Neural cell (in vitro differentiated cells): ENCODE data around the gene IL12RB1. TPM values are rescaled to one million over a fixed set of nuclear protein-coding genes. Genes with fewer than 3 reads are reported as not detected.

Source experiments
- H2AFZ ChIP-seq: fragments of 200-600, 300-800 bp; sonication (generic), shearing (Covaris generic); 2 replicates; pipeline ENCODE4 v1.6.0; 2014; ENCODE audit warnings: low read depth, mild to moderate bottlenecking, antibody characterized with exemption, low read length, moderate library complexity
- H3F3A ChIP-seq: fragments of 200-600 bp; shearing (Covaris generic); 2 replicates; pipeline ENCODE4 v1.6.1; 2016; ENCODE audit warnings: mild to moderate bottlenecking, moderate library complexity, mixed read lengths, antibody characterized with exemption, low read length; ENCODE audit not compliant: insufficient read depth, poor library complexity, severe bottlenecking
- H3K27ac ChIP-seq: fragments of 200-600, 300-800 bp; sonication (generic), shearing (Covaris generic); 2 replicates; pipeline ENCODE4 v1.5.1; 2014; ENCODE audit warnings: mild to moderate bottlenecking, low read length, moderate library complexity
- H3K27me3 ChIP-seq: fragments of 300-800, 200-600 bp; sonication (generic), shearing (Covaris generic); 2 replicates; pipeline ENCODE4 v1.6.0; 2014; ENCODE audit warnings: mild to moderate bottlenecking, low read depth, low read length, moderate library complexity; ENCODE audit not compliant: insufficient read depth
- H3K36me3 ChIP-seq: fragments of 300-800, 200-600 bp; sonication (generic), shearing (Covaris generic); 2 replicates; pipeline ENCODE4 v1.5.1; 2014; ENCODE audit warnings: mild to moderate bottlenecking, antibody characterized with exemption, low read length, moderate library complexity; ENCODE audit not compliant: insufficient read depth
- H3K4me2 ChIP-seq: fragments of 300-800, 200-600 bp; sonication (generic), shearing (Covaris generic); 2 replicates; pipeline ENCODE4 v1.6.0; 2014; ENCODE audit warnings: mild to moderate bottlenecking, low read length
- H3K4me3 ChIP-seq: fragments of 300-800, 200-600 bp; sonication (generic), shearing (Covaris generic); 2 replicates; pipeline ENCODE4 v1.5.1; 2014; ENCODE audit warnings: mild to moderate bottlenecking, low read length, moderate library complexity
- H3K79me2 ChIP-seq: fragments of 200-600 bp; shearing (Covaris generic); replicated peaks from 2 replicates; pipeline ENCODE4 v1.6.0; 2014; ENCODE audit warnings: mild to moderate bottlenecking, low read length, moderate library complexity; ENCODE audit not compliant: insufficient read depth
- H3K9ac ChIP-seq: fragments of 300-800, 200-600 bp; sonication (generic), shearing (Covaris generic); 2 replicates; pipeline ENCODE4 v1.6.1; 2016; ENCODE audit warnings: mild to moderate bottlenecking, low read length, mixed read lengths
- H3K9me2 ChIP-seq: fragments of 200-600 bp; shearing (Covaris generic); 2 replicates; pipeline ENCODE4 v1.6.1; 2016; ENCODE audit warnings: mild to moderate bottlenecking, low read length, mixed read lengths; ENCODE audit not compliant: insufficient read depth
- H3K9me3 ChIP-seq: fragments of 200-600, 300-800 bp; sonication (generic), shearing (Covaris generic); 2 replicates; pipeline ENCODE4 v1.6.1; 2016; ENCODE audit warnings: mild to moderate bottlenecking, mixed run types, low read length, moderate library complexity, mixed read lengths
- H4K20me1 ChIP-seq: fragments of 200-600 bp; shearing (Covaris generic); 2 replicates; pipeline ENCODE4 v1.6.1; 2016; ENCODE audit warnings: mild to moderate bottlenecking, mixed run types; ENCODE audit not compliant: insufficient read depth
- EP300 ChIP-seq: fragments of 450-650 bp; conservative IDR thresholded peaks from 2 replicates; pipeline ENCODE4 v1.6.1; 2014; ENCODE audit warnings: antibody characterized with exemption, mild to moderate bottlenecking, moderate library complexity; ENCODE audit not compliant: poor library complexity, severe bottlenecking
- EZH2 ChIP-seq: fragments of 200-600, 300-800 bp; shearing (Covaris generic), sonication (generic); IDR thresholded peaks from 2 replicates; pipeline ENCODE4 v1.6.1; 2014; ENCODE audit warnings: antibody characterized with exemption, low read length, borderline replicate concordance, mild to moderate bottlenecking; ENCODE audit not compliant: insufficient read depth, poor library complexity, severe bottlenecking
- MXI1 ChIP-seq: fragments of 450-650 bp; conservative IDR thresholded peaks from 2 replicates; pipeline ENCODE4 v1.6.1; 2014; ENCODE audit warnings: antibody characterized with exemption, mild to moderate bottlenecking; ENCODE audit not compliant: poor library complexity, severe bottlenecking
- POLR2AphosphoS5 ChIP-seq: IDR thresholded peaks from 2 replicates; pipeline ENCODE4 v1.6.1; 2012
- RAD21 ChIP-seq: fragments of 450-650 bp; conservative IDR thresholded peaks from 2 replicates; pipeline ENCODE4 v1.6.1; 2014; ENCODE audit warnings: antibody characterized with exemption, mild to moderate bottlenecking, moderate library complexity
- SMC3 ChIP-seq: fragments of 450-650 bp; conservative IDR thresholded peaks from 2 replicates; pipeline ENCODE4 v1.6.1; 2014; ENCODE audit warnings: antibody characterized with exemption, mild to moderate bottlenecking, moderate library complexity; ENCODE audit not compliant: poor library complexity
- TAF1 ChIP-seq: IDR thresholded peaks from 2 replicates; pipeline ENCODE4 v1.6.1; 2012; ENCODE audit warnings: low read depth
- polyA plus RNA-seq: library from polyadenylated mRNA; depleted of rRNA; stranded (reverse); fragments of >200 nt; gene quantifications from 2 replicates; pipeline ENCODE4 v1.2.3, GENCODE V29; 2014
- TF ChIP-seq, protein P1 (sequence below): fragments of 450-650 bp; IDR thresholded peaks from 2 replicates; pipeline ENCODE4 v1.5.1; 2014; ENCODE audit warnings: antibody characterized with exemption, mild to moderate bottlenecking, moderate library complexity; ENCODE audit not compliant: poor library complexity, severe bottlenecking
- TF ChIP-seq, protein P2 (sequence below): IDR thresholded peaks from 2 replicates; pipeline ENCODE4 v1.6.1; 2012; ENCODE audit warnings: borderline replicate concordance

The IL12RB1 gene
- polyA plus RNA-seq, 1 donor from 2014 or later, result not detected

DNA sequence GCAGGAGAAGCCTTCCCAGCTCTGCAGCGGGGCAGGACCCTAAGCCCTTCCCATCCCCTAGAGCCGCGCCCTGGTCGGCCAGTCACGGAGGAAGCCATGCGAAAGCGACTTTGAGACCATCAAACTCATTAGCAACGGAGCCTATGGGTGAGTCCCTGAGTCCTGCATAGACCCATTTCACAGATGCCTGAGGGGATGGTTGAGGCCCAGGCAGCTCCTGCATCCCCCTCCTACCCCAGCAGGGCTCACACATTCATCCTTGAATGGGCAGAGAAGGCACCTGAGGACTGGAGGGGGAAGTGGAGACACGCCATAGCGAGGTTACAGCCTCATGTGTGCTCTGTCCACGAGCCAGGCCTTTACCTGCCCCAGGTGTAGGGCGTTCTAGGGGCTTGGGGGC lies 42.1 kb upstream of the IL12RB1 start:
- H2AFZ ChIP-seq, result no peak overlapping the region
- TF ChIP-seq TAF1 (no peak), POLR2AphosphoS5 (no peak), MXI1 (no peak)
- no peak overlapping the region for H3K4me3 ChIP-seq
- H3K27me3 ChIP-seq, result no peaks in the 10 kb centered on the region
- H3K27ac ChIP-seq, result no peak overlapping the region
- H4K20me1 ChIP-seq, result no peaks in the 10 kb centered on the region
- no peaks in the 10 kb centered on the region for H3K79me2 ChIP-seq
- no peak overlapping the region for H3K9ac ChIP-seq
- no peaks in the 10 kb centered on the region for H3F3A ChIP-seq
- no peaks in the 10 kb centered on the region for H3K9me2 ChIP-seq
- no peaks in the 10 kb centered on the region for H3K36me3 ChIP-seq
- no peak overlapping the region for H3K4me2 ChIP-seq
- no peaks in the 10 kb centered on the region for H3K9me3 ChIP-seq

DNA sequence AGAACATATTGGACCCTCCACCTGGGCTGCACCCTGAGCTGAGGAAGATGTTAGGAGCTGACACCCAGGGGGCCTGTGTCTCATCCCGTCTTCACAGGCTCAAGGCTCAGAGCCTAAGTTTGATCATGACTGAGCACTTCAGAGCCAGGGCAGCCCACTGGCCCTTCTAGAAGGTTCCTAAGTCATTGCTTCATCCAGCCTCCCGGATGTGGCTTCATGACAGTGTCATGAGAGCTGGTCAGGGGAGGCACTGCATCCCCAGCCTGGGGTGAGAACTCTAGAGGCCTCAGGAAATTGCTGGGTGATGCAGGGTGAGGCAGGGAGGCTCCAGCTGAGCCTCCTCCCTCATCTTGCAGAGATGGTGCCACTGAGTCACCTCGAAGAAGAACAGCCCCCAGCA lies 41.3 kb upstream of the IL12RB1 start:
- H3K27ac ChIP-seq, result no peak overlapping the region

More for the DNA sequence above, 41.3 kb upstream of the IL12RB1 start:
- Histone ChIP-seq H3K9ac (no peak overlapping the region), H3K36me3 (no peaks in the 10 kb centered on the region), H3K27me3 (no peaks in the 10 kb centered on the region), H3F3A (no peaks in the 10 kb centered on the region), H3K9me2 (no peaks in the 10 kb centered on the region), H3K9me3 (no peaks in the 10 kb centered on the region), H3K4me2 (no peak overlapping the region), H3K79me2 (no peaks in the 10 kb centered on the region), H3K4me3 (no peak overlapping the region), H2AFZ (no peak overlapping the region), H4K20me1 (no peaks in the 10 kb centered on the region)
- no peak for TF ChIP-seq EZH2
- TF ChIP-seq RAD21, result no peak
- no peak for TF ChIP-seq POLR2AphosphoS5
- TF ChIP-seq SMC3, result no peak
- no peak for TF ChIP-seq TAF1
- TF ChIP-seq, protein P1, sequence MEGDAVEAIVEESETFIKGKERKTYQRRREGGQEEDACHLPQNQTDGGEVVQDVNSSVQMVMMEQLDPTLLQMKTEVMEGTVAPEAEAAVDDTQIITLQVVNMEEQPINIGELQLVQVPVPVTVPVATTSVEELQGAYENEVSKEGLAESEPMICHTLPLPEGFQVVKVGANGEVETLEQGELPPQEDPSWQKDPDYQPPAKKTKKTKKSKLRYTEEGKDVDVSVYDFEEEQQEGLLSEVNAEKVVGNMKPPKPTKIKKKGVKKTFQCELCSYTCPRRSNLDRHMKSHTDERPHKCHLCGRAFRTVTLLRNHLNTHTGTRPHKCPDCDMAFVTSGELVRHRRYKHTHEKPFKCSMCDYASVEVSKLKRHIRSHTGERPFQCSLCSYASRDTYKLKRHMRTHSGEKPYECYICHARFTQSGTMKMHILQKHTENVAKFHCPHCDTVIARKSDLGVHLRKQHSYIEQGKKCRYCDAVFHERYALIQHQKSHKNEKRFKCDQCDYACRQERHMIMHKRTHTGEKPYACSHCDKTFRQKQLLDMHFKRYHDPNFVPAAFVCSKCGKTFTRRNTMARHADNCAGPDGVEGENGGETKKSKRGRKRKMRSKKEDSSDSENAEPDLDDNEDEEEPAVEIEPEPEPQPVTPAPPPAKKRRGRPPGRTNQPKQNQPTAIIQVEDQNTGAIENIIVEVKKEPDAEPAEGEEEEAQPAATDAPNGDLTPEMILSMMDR, result no peak
- TF ChIP-seq, protein P2, sequence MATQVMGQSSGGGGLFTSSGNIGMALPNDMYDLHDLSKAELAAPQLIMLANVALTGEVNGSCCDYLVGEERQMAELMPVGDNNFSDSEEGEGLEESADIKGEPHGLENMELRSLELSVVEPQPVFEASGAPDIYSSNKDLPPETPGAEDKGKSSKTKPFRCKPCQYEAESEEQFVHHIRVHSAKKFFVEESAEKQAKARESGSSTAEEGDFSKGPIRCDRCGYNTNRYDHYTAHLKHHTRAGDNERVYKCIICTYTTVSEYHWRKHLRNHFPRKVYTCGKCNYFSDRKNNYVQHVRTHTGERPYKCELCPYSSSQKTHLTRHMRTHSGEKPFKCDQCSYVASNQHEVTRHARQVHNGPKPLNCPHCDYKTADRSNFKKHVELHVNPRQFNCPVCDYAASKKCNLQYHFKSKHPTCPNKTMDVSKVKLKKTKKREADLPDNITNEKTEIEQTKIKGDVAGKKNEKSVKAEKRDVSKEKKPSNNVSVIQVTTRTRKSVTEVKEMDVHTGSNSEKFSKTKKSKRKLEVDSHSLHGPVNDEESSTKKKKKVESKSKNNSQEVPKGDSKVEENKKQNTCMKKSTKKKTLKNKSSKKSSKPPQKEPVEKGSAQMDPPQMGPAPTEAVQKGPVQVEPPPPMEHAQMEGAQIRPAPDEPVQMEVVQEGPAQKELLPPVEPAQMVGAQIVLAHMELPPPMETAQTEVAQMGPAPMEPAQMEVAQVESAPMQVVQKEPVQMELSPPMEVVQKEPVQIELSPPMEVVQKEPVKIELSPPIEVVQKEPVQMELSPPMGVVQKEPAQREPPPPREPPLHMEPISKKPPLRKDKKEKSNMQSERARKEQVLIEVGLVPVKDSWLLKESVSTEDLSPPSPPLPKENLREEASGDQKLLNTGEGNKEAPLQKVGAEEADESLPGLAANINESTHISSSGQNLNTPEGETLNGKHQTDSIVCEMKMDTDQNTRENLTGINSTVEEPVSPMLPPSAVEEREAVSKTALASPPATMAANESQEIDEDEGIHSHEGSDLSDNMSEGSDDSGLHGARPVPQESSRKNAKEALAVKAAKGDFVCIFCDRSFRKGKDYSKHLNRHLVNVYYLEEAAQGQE, result no peak
- no peak for TF ChIP-seq EP300
- TF ChIP-seq MXI1, result no peak
